ENCODE measurements around the gene CFI. TPM values are rescaled to one million over a fixed set of nuclear protein-coding genes. Genes with fewer than 3 reads are reported as not detected.

Gene CFI
- total RNA-seq, 2 experiments from 2014 or later: not detected

Other genes starting within 250 kb of the CFI start
- 39.1 and 40.3 TPM in 2 replicates for gene MCUB, start 241.8 kb downstream of the CFI start, total RNA-seq (2014; rRNA removed; shearing (Covaris generic))
- gene MCUB, start 241.8 kb downstream of the CFI start, total RNA-seq (2022): 64.4 and 67.8 TPM in 2 replicates
- 8.1 and 10.1 TPM in 2 replicates for gene CASP6, start 98.6 kb downstream of the CFI start, total RNA-seq (2014; rRNA removed; shearing (Covaris generic))
- 9.1 and 9.2 TPM in 2 replicates for gene CASP6, start 98.6 kb downstream of the CFI start, total RNA-seq (2022)
- 9.0 and 18.1 TPM in 2 replicates for gene PLA2G12A, start 71.9 kb downstream of the CFI start, total RNA-seq (2014; rRNA removed; shearing (Covaris generic))
- gene PLA2G12A, start 71.9 kb downstream of the CFI start, total RNA-seq (2022): 31.4 and 35.9 TPM in 2 replicates
- 16.4 and 26.7 TPM in 2 replicates for gene GAR1, start 13.8 kb upstream of the CFI start, total RNA-seq (2014; rRNA removed; shearing (Covaris generic))
- 37.7 and 42.5 TPM in 2 replicates for gene GAR1, start 13.8 kb upstream of the CFI start, total RNA-seq (2022)
- gene RRH, start 26.0 kb upstream of the CFI start, total RNA-seq (2014; rRNA removed; shearing (Covaris generic)): 0.35 TPM in 1 of 2 replicates, not detected in the other
- 0.23 TPM in 1 of 2 replicates, not detected in the other for gene RRH, start 26.0 kb upstream of the CFI start, total RNA-seq (2022)
- 0.10 and 0.13 TPM in 2 replicates for gene LRIT3, start 46.1 kb upstream of the CFI start, total RNA-seq (2014; rRNA removed; shearing (Covaris generic))
- 0.09 and 0.11 TPM in 2 replicates for gene LRIT3, start 46.1 kb upstream of the CFI start, total RNA-seq (2022)
- not detected in 2 replicates for gene EGF, start 110.9 kb upstream of the CFI start, total RNA-seq (2014; rRNA removed; shearing (Covaris generic))
- gene EGF, start 110.9 kb upstream of the CFI start, total RNA-seq (2022): not detected in 2 replicates